H9 (cell line): Measurements from ENCODE around the gene SHB. TPM values are rescaled to one million over a fixed set of nuclear protein-coding genes. Genes with fewer than 3 reads are reported as not detected.

Experiments
- DNase-seq: peaks from one replicate; pipeline ENCODE4 v3.0.0-alpha.2; 2017
- H2AFZ ChIP-seq: one replicate; pipeline ENCODE4 v1.6.1; 2013; ENCODE audit warnings: mild to moderate bottlenecking, low read length, control low read depth, moderate library complexity
- H2AK5ac ChIP-seq: 2 replicates; pipeline ENCODE4 v1.6.1; 2013; ENCODE audit warnings: low read length, control low read depth, mixed read lengths; ENCODE audit not compliant: insufficient read length
- H2BK120ac ChIP-seq: one replicate; pipeline ENCODE4 v1.6.1; 2013; ENCODE audit warnings: low read depth, mild to moderate bottlenecking, low read length, control low read depth, inconsistent platforms; ENCODE audit not compliant: poor library complexity, severe bottlenecking
- H2BK12ac ChIP-seq: 2 replicates; pipeline ENCODE4 v1.6.1; 2013; ENCODE audit warnings: low read length, control low read depth, mixed read lengths, low read depth; ENCODE audit not compliant: insufficient read length
- H2BK15ac ChIP-seq: 2 replicates; pipeline ENCODE4 v1.6.1; 2013; ENCODE audit warnings: low read depth, low read length, control low read depth
- H2BK20ac ChIP-seq: one replicate; pipeline ENCODE4 v1.6.1; 2013; ENCODE audit warnings: low read depth, mild to moderate bottlenecking, low read length, control low read depth, inconsistent platforms; ENCODE audit not compliant: poor library complexity, severe bottlenecking
- H2BK5ac ChIP-seq: 2 replicates; pipeline ENCODE4 v1.6.1; 2013; ENCODE audit warnings: low read length, control low read depth, mixed read lengths; ENCODE audit not compliant: insufficient read length
- H3K14ac ChIP-seq: 2 replicates; pipeline ENCODE4 v1.6.1; 2013; ENCODE audit warnings: low read length, control low read depth; ENCODE audit not compliant: insufficient read depth
- H3K18ac ChIP-seq: 2 replicates; pipeline ENCODE4 v1.6.1; 2013; ENCODE audit warnings: low read depth, mild to moderate bottlenecking, mixed read lengths, low read length, control low read depth; ENCODE audit not compliant: insufficient read length
- H3K23ac ChIP-seq: 2 replicates; pipeline ENCODE4 v1.6.1; 2013; ENCODE audit warnings: low read length, control low read depth, mixed read lengths, low read depth; ENCODE audit not compliant: insufficient read length
- H3K23me2 ChIP-seq: 2 replicates; pipeline ENCODE4 v1.6.1; 2013; ENCODE audit warnings: low read depth, mild to moderate bottlenecking, mixed read lengths, low read length, control low read depth; ENCODE audit not compliant: insufficient read length, poor library complexity, severe bottlenecking
- H3K27ac ChIP-seq: 2 replicates; pipeline ENCODE4 v1.5.1; 2013; ENCODE audit warnings: low read length, control low read depth, mixed read lengths, low read depth; ENCODE audit not compliant: insufficient read length
- H3K27me3 ChIP-seq: 2 replicates; pipeline ENCODE4 v1.6.1; 2013; ENCODE audit warnings: low read length, control low read depth, inconsistent platforms; ENCODE audit not compliant: insufficient read depth
- H3K4ac ChIP-seq: 2 replicates; pipeline ENCODE4 v1.6.1; 2013; ENCODE audit warnings: low read depth, mild to moderate bottlenecking, control low read depth, inconsistent platforms, low read length, moderate library complexity
- H3K4me1 ChIP-seq: 2 replicates; pipeline ENCODE4 v1.6.1; 2013; ENCODE audit warnings: low read length, control low read depth, inconsistent platforms; ENCODE audit not compliant: insufficient read depth
- H3K4me2 ChIP-seq: 2 replicates; pipeline ENCODE4 v1.6.1; 2013; ENCODE audit warnings: low read length, control low read depth, mixed read lengths; ENCODE audit not compliant: insufficient read length, insufficient read depth
- H3K56ac ChIP-seq: 2 replicates; pipeline ENCODE4 v1.6.1; 2013; ENCODE audit warnings: low read depth, mild to moderate bottlenecking, mixed read lengths, low read length, control low read depth; ENCODE audit not compliant: insufficient read length
- H3K79me1 ChIP-seq: 2 replicates; pipeline ENCODE4 v1.6.1; 2013; ENCODE audit warnings: low read depth, mild to moderate bottlenecking, moderate library complexity, low read length, control low read depth, inconsistent platforms; ENCODE audit not compliant: insufficient read depth, poor library complexity, severe bottlenecking
- H3K79me2 ChIP-seq: 2 replicates; pipeline ENCODE4 v1.6.1; 2013; ENCODE audit warnings: low read length, control low read depth, inconsistent platforms; ENCODE audit not compliant: insufficient read depth
- H3K9ac ChIP-seq: 2 replicates; pipeline ENCODE4 v1.6.1; 2013; ENCODE audit warnings: low read length, control low read depth, mixed read lengths; ENCODE audit not compliant: insufficient read length; ENCODE audit errors: extremely low read depth
- H3K9me3 ChIP-seq: one replicate; pipeline ENCODE4 v1.6.1; 2013; ENCODE audit warnings: low read depth, low read length, inconsistent platforms; ENCODE audit not compliant: control insufficient read depth
- H3T11ph ChIP-seq: one replicate; pipeline ENCODE4 v1.6.1; 2013; ENCODE audit warnings: mild to moderate bottlenecking, low read length, control low read depth, inconsistent platforms
- H4K20me1 ChIP-seq: one replicate; pipeline ENCODE4 v1.6.1; 2013; ENCODE audit not compliant: control insufficient read depth, insufficient read length, insufficient read depth
- H4K5ac ChIP-seq: 2 replicates; pipeline ENCODE4 v1.6.1; 2013; ENCODE audit warnings: low read depth, mild to moderate bottlenecking, mixed read lengths, low read length, control low read depth; ENCODE audit not compliant: insufficient read length
- H4K8ac ChIP-seq: replicated peaks from 2 replicates; pipeline ENCODE4 v1.6.1; 2013; ENCODE audit warnings: low read length, control low read depth, mixed read lengths, low read depth; ENCODE audit not compliant: insufficient read length
- H4K91ac ChIP-seq: 2 replicates; pipeline ENCODE4 v1.6.1; 2013; ENCODE audit warnings: low read depth, mild to moderate bottlenecking, moderate library complexity, mixed read lengths, low read length, control low read depth; ENCODE audit not compliant: insufficient read length
- H3K27ac Mint-ChIP-seq, 3 experiments: 2 replicates in 2 of 3; 3 replicates in 1 of 3; pipeline ENCODE4 v1.8.0; 2020 to 2021; ENCODE audit warnings: mixed read lengths in 3 of 3, mild to moderate bottlenecking in 1 of 3, moderate library complexity in 1 of 3
- H3K27me3 Mint-ChIP-seq: 2 replicates; pipeline ENCODE4 v1.8.0; 2021; ENCODE audit warnings: low read depth, mild to moderate bottlenecking, moderate library complexity, mixed read lengths
- H3K36me3 Mint-ChIP-seq, 3 experiments: 2 replicates in 2 of 3; 3 replicates in 1 of 3; pipeline ENCODE4 v1.8.0; 2020 to 2021; ENCODE audit warnings: low read depth in 3 of 3, mixed read lengths in 3 of 3; ENCODE audit not compliant: insufficient read depth in 1 of 3
- H3K4me1 Mint-ChIP-seq, 2 experiments: 2 replicates each; pipeline ENCODE4 v1.8.0; 2020; ENCODE audit warnings: mixed read lengths in 2 of 2
- H3K4me3 Mint-ChIP-seq, 2 experiments: 2 replicates in 1 of 2; 3 replicates in 1 of 2; pipeline ENCODE4 v1.8.0; 2020 to 2021; ENCODE audit warnings: mild to moderate bottlenecking in 2 of 2, mixed read lengths in 2 of 2, moderate library complexity in 1 of 2
- H3K9me3 Mint-ChIP-seq, 2 experiments: 2 replicates in 1 of 2; 3 replicates in 1 of 2; pipeline ENCODE4 v1.8.0; 2020; ENCODE audit warnings: mild to moderate bottlenecking in 2 of 2, mixed read lengths in 2 of 2, moderate library complexity in 1 of 2
- CTCF ChIP-seq: fragments of 200-600 bp; sonication (generic); conservative IDR thresholded peaks from 3 replicates; pipeline ENCODE4 v1.8.0; 2021; ENCODE audit warnings: antibody characterized with exemption, mild to moderate bottlenecking
- WGBS: extraction: QIAGEN DNeasy Blood & Tissue Kit; methylation state at CpG from one replicate; pipeline ENCODE4 v1.1.7; 2013; ENCODE audit warnings: missing lambda C conversion rate, low lambda C conversion rate, mixed read lengths; ENCODE audit not compliant: insufficient read length; ENCODE audit errors: extremely low coverage; 5-methylcytosine and 5-hydroxymethylcytosine counted together
- total RNA-seq: library from RNA; stranded (reverse); gene quantifications from 2 replicates; pipeline ENCODE4 v1.2.1, GENCODE V29; 2021

The SHB gene
- total RNA-seq, 1 experiment from 2014 or later, result 14.6 TPM

- Histone ChIP-seq H3K4me1 (peaks cover 25% of the 10 kb centered on the region; the same call in 1 of the 2 replicates), H3K18ac (no peak overlapping the region), H3K4ac (no peak overlapping the region), H2BK15ac (no peak overlapping the region), H3K79me1 (no peaks in the 10 kb centered on the region), H3K14ac (peak overlapping the region; percentile 11), H3K56ac (no peak overlapping the region), H3K4me2 (no peak overlapping the region), H2AK5ac (no peak overlapping the region), H2BK20ac (no peak overlapping the region), H4K5ac (no peak overlapping the region), H3K23ac (no peak overlapping the region), H2BK120ac (no peak overlapping the region), H3K27ac (no peak overlapping the region), H2BK5ac (no peak overlapping the region), H4K20me1 (no peaks in the 10 kb centered on the region), H3K9ac (no peak overlapping the region), H3K9me3 (no peaks in the 10 kb centered on the region), H3K23me2 (no peaks in the 10 kb centered on the region), H4K91ac (no peak overlapping the region), H2BK12ac (no peak overlapping the region), H3K27me3 (no peaks in the 10 kb centered on the region), H2AFZ (no peak overlapping the region), H3K79me2 (no peaks in the 10 kb centered on the region), H4K8ac (no peak overlapping the region), H3T11ph (no peak overlapping the region)
- no CpG with 5 or more reads among the region's 7 CpGs for WGBS
- Mint-ChIP-seq H3K36me3 (no peaks in the 10 kb centered on the region; a peak in 1 of 7 replicates), H3K27me3 (no peaks in the 10 kb centered on the region), H3K4me1 (peaks cover 77 to 85% of the 10 kb centered on the region in 2 experiments), H3K4me3 (no peak overlapping the region; a peak in 1 of 5 replicates), H3K27ac (peak overlapping the region; percentile 45 to 94 (median 93); a peak in 6 of 7 replicates), H3K9me3 (no peaks in the 10 kb centered on the region)
- TF ChIP-seq CTCF, result no peak
- DNase-seq, result peak; percentile 43
These were observed 44.9 kb downstream of the SHB start for GRCh38 chr9:38024036-38024681.
